ENCODE data around the gene BAHCC1.
A peak's percentile ranks its signal among the peaks of the same experiment; 100 is the strongest.

The BAHCC1 gene

GRCh38 chr17:81483862-81484194 is 88.6 kb downstream of the BAHCC1 start:
- TF ChIP-seq EZH2phosphoT487 (IDR thresholded peaks at IDR 0.05; ENCODE audit: borderline replicate concordance), result no peak
- TF ChIP-seq CTCF (conservative IDR thresholded peaks at IDR 0.05; ENCODE audit: low read length), result no peak
- H4K20me1 ChIP-seq (ENCODE audit: insufficient read depth, low read length, poor library complexity, severe bottlenecking), result no peaks in the 10 kb centered on the region
- H2AFZ ChIP-seq (ENCODE audit: low read length), result peak overlapping the region; percentile 75
- H3K4me2 ChIP-seq (ENCODE audit: low read depth, low read length, poor library complexity, severe bottlenecking), result peak overlapping the region; percentile 98
- H3K36me3 ChIP-seq (ENCODE audit: insufficient read depth, low read length), result no peaks in the 10 kb centered on the region
- peaks cover 57% of the 10 kb centered on the region for H3K79me2 ChIP-seq (ENCODE audit: insufficient read depth, low read length)
- H3F3A ChIP-seq (ENCODE audit: low read depth), result peaks cover 9% of the 10 kb centered on the region; the same call in 1 of the 2 replicates
- no peaks in the 10 kb centered on the region for H3K9me3 ChIP-seq (ENCODE audit: insufficient read depth, low read depth, low read length)
- peak overlapping the region; percentile 96 for H3K9ac ChIP-seq (ENCODE audit: low read depth, low read length, poor library complexity, severe bottlenecking)
- H3K27me3 ChIP-seq (ENCODE audit: insufficient read depth, low read length, poor library complexity, severe bottlenecking), result no peaks in the 10 kb centered on the region
- H3K9me2 ChIP-seq (replicated peaks; ENCODE audit: low read depth, low read length), result no peaks in the 10 kb centered on the region
- H3K4me1 ChIP-seq (ENCODE audit: insufficient read depth, low read length, poor library complexity, severe bottlenecking), result peaks cover 66% of the 10 kb centered on the region
- peak overlapping the region; percentile 84 for H3K4me3 ChIP-seq (ENCODE audit: low read length, poor library complexity, severe bottlenecking)

GRCh38 chr17:81484195-81484979 is 89.1 kb downstream of the BAHCC1 start:
- Histone ChIP-seq H3K27me3 (ENCODE audit: insufficient read depth, low read length, poor library complexity, severe bottlenecking) (no peaks in the 10 kb centered on the region), H2AFZ (ENCODE audit: low read length) (peak overlapping the region; percentile 84), H3K79me2 (ENCODE audit: insufficient read depth, low read length) (peaks cover 63% of the 10 kb centered on the region)

GRCh38 chr17:81486199-81486810 is 91.0 kb downstream of the BAHCC1 start:
- H3F3A ChIP-seq (ENCODE audit: low read depth), result peaks cover 9% of the 10 kb centered on the region; the same call in 1 of the 2 replicates
- H3K9me3 ChIP-seq (ENCODE audit: insufficient read depth, low read depth, low read length), result no peaks in the 10 kb centered on the region
- no peaks in the 10 kb centered on the region for H4K20me1 ChIP-seq (ENCODE audit: insufficient read depth, low read length, poor library complexity, severe bottlenecking)
- peak overlapping the region; percentile 56; the same call in 1 of the 2 replicates for H2AFZ ChIP-seq (ENCODE audit: low read length)
- H3K79me2 ChIP-seq (ENCODE audit: insufficient read depth, low read length), result peaks cover 72% of the 10 kb centered on the region
- H3K27me3 ChIP-seq (ENCODE audit: insufficient read depth, low read length, poor library complexity, severe bottlenecking), result no peaks in the 10 kb centered on the region
- TF ChIP-seq EZH2phosphoT487 (IDR thresholded peaks at IDR 0.05; ENCODE audit: borderline replicate concordance) (no peak), CTCF (conservative IDR thresholded peaks at IDR 0.05; ENCODE audit: low read length) (no peak)
- H3K4me2 ChIP-seq (ENCODE audit: low read depth, low read length, poor library complexity, severe bottlenecking), result peak overlapping the region; percentile 98
- H3K36me3 ChIP-seq (ENCODE audit: insufficient read depth, low read length), result no peaks in the 10 kb centered on the region
- peak overlapping the region; percentile 99 for H3K9ac ChIP-seq (ENCODE audit: low read depth, low read length, poor library complexity, severe bottlenecking)
- no peaks in the 10 kb centered on the region for H3K9me2 ChIP-seq (replicated peaks; ENCODE audit: low read depth, low read length)
- H3K4me1 ChIP-seq (ENCODE audit: insufficient read depth, low read length, poor library complexity, severe bottlenecking), result peaks cover 75% of the 10 kb centered on the region
- H3K4me3 ChIP-seq (ENCODE audit: low read length, poor library complexity, severe bottlenecking), result peak overlapping the region; percentile 93

More at GRCh38 chr17:81484195-81484979, 89.1 kb downstream of the BAHCC1 start:
- H3K4me1 ChIP-seq (ENCODE audit: insufficient read depth, low read length, poor library complexity, severe bottlenecking), result peaks cover 71% of the 10 kb centered on the region
- H3K4me2 ChIP-seq (ENCODE audit: low read depth, low read length, poor library complexity, severe bottlenecking), result peak overlapping the region; percentile 98
- peak overlapping the region; percentile 96 for H3K9ac ChIP-seq (ENCODE audit: low read depth, low read length, poor library complexity, severe bottlenecking)
- peaks cover 9% of the 10 kb centered on the region; the same call in 1 of the 2 replicates for H3F3A ChIP-seq (ENCODE audit: low read depth)
- H3K9me2 ChIP-seq (replicated peaks; ENCODE audit: low read depth, low read length), result no peaks in the 10 kb centered on the region
- TF ChIP-seq CTCF (conservative IDR thresholded peaks at IDR 0.05; ENCODE audit: low read length), result peak; percentile 80
- TF ChIP-seq EZH2phosphoT487 (IDR thresholded peaks at IDR 0.05; ENCODE audit: borderline replicate concordance), result no peak
- no peaks in the 10 kb centered on the region for H4K20me1 ChIP-seq (ENCODE audit: insufficient read depth, low read length, poor library complexity, severe bottlenecking)
- H3K36me3 ChIP-seq (ENCODE audit: insufficient read depth, low read length), result no peaks in the 10 kb centered on the region
- H3K9me3 ChIP-seq (ENCODE audit: insufficient read depth, low read depth, low read length), result no peaks in the 10 kb centered on the region
- H3K4me3 ChIP-seq (ENCODE audit: low read length, poor library complexity, severe bottlenecking), result peak overlapping the region; percentile 84
